DOHH2 (cell line): Measurements from ENCODE around the gene CLHC1.
"Not testable (repeated sequence)": the region's sequence is repeated elsewhere in the genome, so short reads cannot be mapped to it uniquely, and the experiment has no call there.

Experiments
- CTCF ChIP-seq: fragments of 200-600 bp; sonication (generic); IDR thresholded peaks from one replicate; pipeline ENCODE4 v1.5.1; 2014; ENCODE audit warnings: antibody characterized with exemption, mild to moderate bottlenecking, low read depth, low read length; ENCODE audit not compliant: poor library complexity, severe bottlenecking
- EZH2phosphoT487 ChIP-seq: fragments of 200-600 bp; sonication (generic); IDR thresholded peaks from 2 replicates; pipeline ENCODE4 v1.6.1; 2017; ENCODE audit warnings: borderline replicate concordance, mild to moderate bottlenecking, antibody characterized with exemption, low read length, moderate library complexity, mixed read lengths

GRCh38 chr2:55274346-55274745, 42.3 kb upstream of the CLHC1 start:
- TF ChIP-seq CTCF, EZH2phosphoT487: not testable (repeated sequence)
